HEK293 (cell line): ENCODE measurements around the gene TMEM135.
"Not testable (repeated sequence)": the region's sequence is repeated elsewhere in the genome, so short reads cannot be mapped to it uniquely, and the experiment has no call there.

ENCODE experiments used
- REST ChIP-seq: fragments of 450-650 bp; formaldehyde crosslinking; IDR thresholded peaks from 2 replicates; pipeline ENCODE4 v1.5.1; 2016; ENCODE audit warnings: missing biosample characterization, missing genetic modification characterization
- TSHZ1 ChIP-seq: fragments of 450-650 bp; formaldehyde crosslinking; IDR thresholded peaks from 2 replicates; pipeline ENCODE4 v1.5.1; 2016; ENCODE audit warnings: missing biosample characterization, missing genetic modification characterization, borderline replicate concordance

- TF ChIP-seq REST, TSHZ1: not testable (repeated sequence)
These were observed 131.3 kb downstream of the TMEM135 start for GRCh38 chr11:87169076-87169475.
